GM12878 (cell line): ENCODE measurements around the gene LCT. TPM values are rescaled to one million over a fixed set of nuclear protein-coding genes. Genes with fewer than 3 reads are reported as not detected.

Experiments
- ATAC-seq: fragments of 200-7000 bp; cut with Tn5 transposase; 3 replicates; pipeline ENCODE4 v1.9.1; 2020; ENCODE audit warnings: mild to moderate bottlenecking, moderate library complexity
- BruUV-seq: library from RNA; stranded (reverse); fragments of 400-500 nt; replicated peaks from 2 replicates; lab custom pipeline; 2021; lab: Mats Ljungman, UMichigan
- CTCF ChIA-PET: fragments of 300-600 bp; sonication (Branson Sonifier 250); formaldehyde crosslinking; extraction: SDS; loops from one replicate; lab custom pipeline; 2021; ENCODE audit warnings: inconsistent platforms; lab: Yijun Ruan, JAX
- POLR2A ChIA-PET: fragments of 350-600 bp; formaldehyde crosslinking; extraction: SDS; loops from one replicate; lab custom pipeline; 2021; ENCODE audit warnings: inconsistent platforms; lab: Charles Lee
- RAD21 ChIA-PET: fragments of 300-600 bp; sonication (Branson Sonifier 250); formaldehyde crosslinking; loops from one replicate; lab custom pipeline; 2023; ENCODE audit warnings: antibody characterized with exemption; ENCODE audit not compliant: unreplicated experiment; lab: Charles Lee
- SMC1A ChIA-PET: fragments of 300-600 bp; sonication (Branson Sonifier 250); formaldehyde crosslinking; loops from one replicate; lab custom pipeline; 2023; ENCODE audit not compliant: unreplicated experiment, uncharacterized antibody; lab: Charles Lee
- DNase-seq: peaks from one replicate; pipeline ENCODE4 v3.0.0-alpha.2; 2011; ENCODE audit warnings: low read depth, low spot score
- FAIRE-seq: peaks from 3 replicates; lab custom pipeline; 2011; peaks lifted over from hg19 to GRCh38; lab: Jason Lieb, UNC
- H2AFZ ChIP-seq: 2 replicates; pipeline ENCODE4 v1.6.0; 2011; ENCODE audit warnings: low read depth, low read length, control low read depth; ENCODE audit not compliant: control insufficient read depth
- H3K27ac ChIP-seq: 2 replicates; pipeline ENCODE4 v1.5.1; 2011; ENCODE audit warnings: control low read depth; ENCODE audit not compliant: control insufficient read depth, insufficient read depth
- H3K27me3 ChIP-seq, 2 experiments: replicated peaks in 1 of 2; 2 replicates each; pipeline versions ENCODE4 v1.6.0 to v1.6.1; 2011; ENCODE audit warnings: low read length in 1 of 2; ENCODE audit not compliant: control insufficient read depth in 2 of 2, insufficient read depth in 2 of 2
- H3K36me3 ChIP-seq, 2 experiments: 2 replicates each; pipeline ENCODE4 v1.5.1; 2011; ENCODE audit warnings: low read length in 1 of 2; ENCODE audit not compliant: control insufficient read depth in 2 of 2, insufficient read depth in 2 of 2
- H3K4me1 ChIP-seq: 2 replicates; pipeline ENCODE4 v1.6.1; 2011; ENCODE audit warnings: mild to moderate bottlenecking, low read length, moderate library complexity, mixed read lengths; ENCODE audit not compliant: control insufficient read depth, insufficient read depth
- H3K4me2 ChIP-seq: 2 replicates; pipeline ENCODE4 v1.6.0; 2011; ENCODE audit warnings: control low read depth; ENCODE audit not compliant: control insufficient read depth, insufficient read depth
- H3K4me3 ChIP-seq: fragments of 200-600 bp; sonication (generic); 2 replicates; pipeline ENCODE4 v1.5.1; 2016
- H3K79me2 ChIP-seq: 2 replicates; pipeline ENCODE4 v1.6.0; 2011; ENCODE audit warnings: low read length; ENCODE audit not compliant: control insufficient read depth, insufficient read depth
- H3K9ac ChIP-seq: 2 replicates; pipeline ENCODE4 v1.8.0; 2011; ENCODE audit warnings: low read length, control low read depth, mixed read lengths; ENCODE audit not compliant: control insufficient read depth, insufficient read depth
- H3K9me3 ChIP-seq: replicated peaks from 3 replicates; pipeline ENCODE4 v1.5.1; 2011; ENCODE audit warnings: mild to moderate bottlenecking, low read length; ENCODE audit not compliant: control insufficient read depth, insufficient read depth
- H4K20me1 ChIP-seq: 2 replicates; pipeline ENCODE4 v1.6.0; 2011; ENCODE audit not compliant: control insufficient read depth, insufficient read depth
- E4F1 ChIP-seq: fragments of 450-650 bp; IDR thresholded peaks from 2 replicates; pipeline ENCODE4 v1.6.1; 2018; ENCODE audit warnings: borderline replicate concordance, mild to moderate bottlenecking; ENCODE audit not compliant: partially characterized antibody
- FOXK2 ChIP-seq: fragments of 450-650 bp; IDR thresholded peaks from 2 replicates; pipeline ENCODE4 v1.6.1; 2017; ENCODE audit warnings: mild to moderate bottlenecking, moderate library complexity
- MYC ChIP-seq: IDR thresholded peaks from 2 replicates; pipeline ENCODE4 v1.6.1; 2011; ENCODE audit warnings: mild to moderate bottlenecking, low read length, moderate library complexity, inconsistent platforms; ENCODE audit not compliant: insufficient read depth, insufficient replicate concordance, insufficient read length, severe bottlenecking
- NFXL1 ChIP-seq: fragments of 450-650 bp; IDR thresholded peaks from 2 replicates; pipeline ENCODE4 v1.6.1; 2017; ENCODE audit warnings: antibody characterized with exemption, mild to moderate bottlenecking, borderline replicate concordance
- TCF7 ChIP-seq: IDR thresholded peaks from 2 replicates; pipeline ENCODE4 v1.6.1; 2014; ENCODE audit warnings: antibody characterized with exemption, borderline replicate concordance
- WGBS: methylation state at CpG from one replicate; pipeline ENCODE4 v1.1.6; 2016; ENCODE audit warnings: low lambda C conversion rate; ENCODE audit not compliant: insufficient replicate concordance, insufficient coverage; ENCODE audit errors: missing lambda C conversion rate; 5-methylcytosine and 5-hydroxymethylcytosine counted together
- in situ Hi-C: fragments of 300-500 bp; cut with MboI; formaldehyde crosslinking; loops from 9 replicates; pipeline ENCODE4 v1.14.3; 2018; ENCODE audit warnings: mixed read lengths
- intact Hi-C: fragments of 100-400 bp; cut with micrococcal nuclease; formaldehyde crosslinking; loops from one replicate; pipeline ENCODE4 v1.14.2; 2022; ENCODE audit not compliant: unreplicated experiment
- polyA plus RNA-seq, 11 experiments: library from polyadenylated mRNA; depleted of rRNA in 4 of 11; unstranded in 6 of 11; stranded (reverse) in 5 of 11; fragments of >200 nt; fragmentation: Nextera tagmentation in 4 of 11; fragmentation: Illumina TruSeq in 1 of 11; extraction: Ambion mirVana in 4 of 11; extraction: Trizol in 1 of 11; gene quantifications; 1 replicate in 1 of 11; 2 replicates in 10 of 11; pipeline versions ENCODE4 v1.2.1 to v1.2.3, GENCODE V29; 2011 to 2016; ENCODE audit warnings: inconsistent platforms in 2 of 11, missing spikeins in 2 of 11, low read depth in 1 of 11
- total RNA-seq, 4 experiments: library from RNA; depleted of rRNA in 3 of 4; stranded (reverse); fragments of >200 nt in 3 of 4; fragmentation: Illumina TruSeq in 1 of 4; extraction: Trizol in 1 of 4; gene quantifications; 2 replicates each; pipeline versions ENCODE4 v1.2.1 to v1.2.3, GENCODE V29; 2013 to 2021

Gene LCT
- total and polyA plus RNA-seq, 10 of the 15 experiments (the other 5 are each of a cell fraction or from before 2014, with no cell fraction given) = 0.02 to 0.09 (median 0.07) TPM; not detected in 3

GRCh38 chr2:135791418-135792190 is 45.4 kb downstream of the LCT start:
- Histone ChIP-seq H3K27ac (peak overlapping the region; percentile 35; the same call in 1 of the 2 replicates), H4K20me1 (no peaks in the 10 kb centered on the region), H3K9me3 (no peaks in the 10 kb centered on the region), H3K4me1 (peaks cover 12% of the 10 kb centered on the region), H3K9ac (no peak overlapping the region), H3K4me3 (no peak overlapping the region), H3K27me3 (no peaks in the 10 kb centered on the region), H3K4me2 (no peak overlapping the region), H3K36me3 (no peaks in the 10 kb centered on the region), H2AFZ (no peak overlapping the region), H3K79me2 (no peaks in the 10 kb centered on the region)
- CTCF ChIA-PET = interaction anchor here (0.6 to 2.5 kb wide), 11 partner anchors 7 to 803 kb away, joined by 3 to 14 read pairs (median 4); partner anchors contain the start of gene UBXN4
- RAD21 ChIA-PET = interaction anchor here (1.0 to 1.2 kb wide), 2 partner anchors 593 to 788 kb away, joined by 4 read pairs; no protein-coding TSS in a partner anchor
- in situ Hi-C loops (no loop called here), intact Hi-C loops (no loop called here)
- DNase-seq = no peak
- peak; percentile 7 for FAIRE-seq
- SMC1A ChIA-PET = interaction anchor here (1.0 to 2.4 kb wide), 10 partner anchors 9 to 619 kb away, joined by 3 to 14 read pairs (median 4); no protein-coding TSS in a partner anchor
- TF ChIP-seq MYC (no peak), E4F1 (no peak), TCF7 (no peak), NFXL1 (no peak), FOXK2 (no peak)
- ATAC-seq = no peak
- POLR2A ChIA-PET = interaction anchor here (1.5 kb wide), 1 partner anchor 49 kb away, joined by 4 read pairs; no protein-coding TSS in a partner anchor
- BruUV-seq = no TSS peak
- 90% methylated on average over 2 of the region's 2 CpGs for WGBS
